ENCODE measurements around the gene SORCS2.

DNA sequence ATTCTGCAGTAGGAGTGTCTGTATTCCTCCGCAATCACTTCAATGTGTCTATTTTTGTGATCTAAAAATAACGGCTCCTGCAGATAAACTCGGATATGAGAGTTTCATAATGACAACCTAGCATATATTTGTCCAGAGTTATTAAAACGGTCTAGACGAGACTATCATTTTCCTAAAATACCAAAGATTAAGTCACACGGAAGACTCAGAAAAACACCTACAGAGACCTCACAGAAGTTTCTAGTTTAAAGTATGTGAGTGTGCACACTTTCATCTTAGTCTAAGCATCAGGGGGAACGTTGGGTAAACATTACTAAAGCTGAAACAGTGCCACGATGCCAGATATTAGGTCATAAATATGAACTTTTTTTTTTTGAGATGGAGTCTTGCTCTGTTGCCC, 590.4 kb downstream of the SORCS2 start:
- TF ChIP-seq EZH2phosphoT487 (IDR thresholded peaks at IDR 0.05; ENCODE audit: low read depth), result no peak
- TF ChIP-seq, protein P1, sequence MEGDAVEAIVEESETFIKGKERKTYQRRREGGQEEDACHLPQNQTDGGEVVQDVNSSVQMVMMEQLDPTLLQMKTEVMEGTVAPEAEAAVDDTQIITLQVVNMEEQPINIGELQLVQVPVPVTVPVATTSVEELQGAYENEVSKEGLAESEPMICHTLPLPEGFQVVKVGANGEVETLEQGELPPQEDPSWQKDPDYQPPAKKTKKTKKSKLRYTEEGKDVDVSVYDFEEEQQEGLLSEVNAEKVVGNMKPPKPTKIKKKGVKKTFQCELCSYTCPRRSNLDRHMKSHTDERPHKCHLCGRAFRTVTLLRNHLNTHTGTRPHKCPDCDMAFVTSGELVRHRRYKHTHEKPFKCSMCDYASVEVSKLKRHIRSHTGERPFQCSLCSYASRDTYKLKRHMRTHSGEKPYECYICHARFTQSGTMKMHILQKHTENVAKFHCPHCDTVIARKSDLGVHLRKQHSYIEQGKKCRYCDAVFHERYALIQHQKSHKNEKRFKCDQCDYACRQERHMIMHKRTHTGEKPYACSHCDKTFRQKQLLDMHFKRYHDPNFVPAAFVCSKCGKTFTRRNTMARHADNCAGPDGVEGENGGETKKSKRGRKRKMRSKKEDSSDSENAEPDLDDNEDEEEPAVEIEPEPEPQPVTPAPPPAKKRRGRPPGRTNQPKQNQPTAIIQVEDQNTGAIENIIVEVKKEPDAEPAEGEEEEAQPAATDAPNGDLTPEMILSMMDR (IDR thresholded peaks at IDR 0.05; ENCODE audit: low read depth, low read length), result no peak
